ENCODE data around the gene WAPL. TPM values are rescaled to one million over a fixed set of nuclear protein-coding genes. Genes with fewer than 3 reads are reported as not detected.

WAPL gene
- total and polyA plus RNA-seq, 2 of the 8 experiments (the other 6 are each of a cell fraction or from before 2014, with no cell fraction given) = 12.8 to 48.1 TPM

GRCh38 chr10:86443069-86443468 is 78.5 kb downstream of the WAPL start:
- Histone ChIP-seq H3K27ac (ENCODE audit: low read depth, low read length) (no peak overlapping the region), H2BK20ac (ENCODE audit: low read length) (no peak overlapping the region), H3K14ac (ENCODE audit: insufficient read length) (no peak overlapping the region), H3K4ac (replicated peaks; ENCODE audit: insufficient read length, low read depth, low read length) (no peak overlapping the region), H3K4me3 (ENCODE audit: extremely low read depth in 1 of 4, insufficient read depth in 2 of 4, low read depth in 3 of 4, low read length in 4 of 4) (no peak overlapping the region), H3K4me1 (replicated peaks in 1 of 4; ENCODE audit: control insufficient read depth in 3 of 4, insufficient read depth in 4 of 4, low read length in 3 of 4) (no peaks in the 10 kb centered on the region), H3K56ac (replicated peaks; ENCODE audit: insufficient read length, low read depth, low read length) (no peak overlapping the region), H3K4me2 (ENCODE audit: insufficient read depth in 1 of 2, low read depth in 2 of 2, low read length in 2 of 2) (no peak overlapping the region), H4K91ac (replicated peaks; ENCODE audit: insufficient read length, low read length) (no peak overlapping the region), H2AFZ (ENCODE audit: low read length) (no peak overlapping the region), H2AK5ac (ENCODE audit: low read depth, low read length) (no peak overlapping the region), H3K9ac (replicated peaks in 1 of 4; ENCODE audit: extremely low read depth in 1 of 4, low read depth in 3 of 4, low read length in 3 of 4) (no peak overlapping the region), H3K79me2 (ENCODE audit: control insufficient read depth in 1 of 2, insufficient read depth in 2 of 2, low read length in 2 of 2) (no peaks in the 10 kb centered on the region), H2BK12ac (ENCODE audit: low read depth, low read length) (no peak overlapping the region), H3K9me3 (ENCODE audit: insufficient read depth in 2 of 2, low read depth in 1 of 2, low read length in 1 of 2) (no peaks in the 10 kb centered on the region), H3K23me2 (ENCODE audit: low read depth, low read length) (no peaks in the 10 kb centered on the region; the same call in 1 of the 2 replicates), H4K20me1 (replicated peaks in 1 of 2; ENCODE audit: control insufficient read depth in 1 of 2, insufficient read depth in 2 of 2, low read length in 2 of 2) (peaks cover 0 to 3% of the 10 kb centered on the region in 2 experiments), H2BK15ac (ENCODE audit: low read length) (no peak overlapping the region), H3K27me3 (replicated peaks in 1 of 4; ENCODE audit: control insufficient read depth in 3 of 4, extremely low read depth in 1 of 4, insufficient read depth in 3 of 4, low read length in 3 of 4) (no peaks in the 10 kb centered on the region), H2BK120ac (replicated peaks; ENCODE audit: low read depth, low read length) (no peak overlapping the region), H4K5ac (ENCODE audit: insufficient read length, low read depth, low read length) (no peak overlapping the region), H2BK5ac (ENCODE audit: low read depth, low read length) (no peak overlapping the region), H3K18ac (ENCODE audit: extremely low read depth, low read length) (no peak overlapping the region), H3K23ac (ENCODE audit: insufficient read length) (no peak overlapping the region), H3K79me1 (ENCODE audit: low read depth, low read length) (no peaks in the 10 kb centered on the region), H3K36me3 (ENCODE audit: control insufficient read depth in 2 of 4, insufficient read depth in 4 of 4, low read length in 3 of 4) (peaks cover 2 to 56% (median 27%) of the 10 kb centered on the region in 4 experiments), H4K8ac (ENCODE audit: extremely low read depth, insufficient read depth, low read length) (no peak overlapping the region)
- ChIA-PET POLR2A (ENCODE audit: partially characterized antibody) (no interaction called here), CTCF (ENCODE audit: partially characterized antibody) (no interaction called here)
- 100% methylated on average over 2 of the region's 2 CpGs; no CpG with 5 or more reads in 1 of the 2 experiments for WGBS, 2 experiments (ENCODE audit: extremely low coverage in 1 of 2, insufficient coverage in 1 of 2, insufficient read length in 1 of 2, insufficient replicate concordance in 2 of 2, low coverage in 1 of 2, low lambda C conversion rate in 2 of 2, missing lambda C conversion rate in 1 of 2)
- TF ChIP-seq ASH2L (IDR thresholded peaks at IDR 0.05; ENCODE audit: low read length) (no peak), CHD1 (IDR thresholded peaks at IDR 0.05; ENCODE audit: low read depth, low read length) (no peak), KDM4A (IDR thresholded peaks at IDR 0.05; ENCODE audit: low read depth, low read length, severe bottlenecking) (no peak), KDM5A (IDR thresholded peaks at IDR 0.05; ENCODE audit: low read length) (no peak), POU5F1 (IDR thresholded peaks at IDR 0.05; ENCODE audit: low read depth, low read length) (no peak), TBP (IDR thresholded peaks at IDR 0.05; ENCODE audit: low read depth, low read length) (no peak), EGR1 (IDR thresholded peaks at IDR 0.05; ENCODE audit: borderline replicate concordance, low read depth, low read length) (no peak), MAFK (IDR thresholded peaks at IDR 0.05; ENCODE audit: low read depth, low read length) (no peak), NRF1 (IDR thresholded peaks at IDR 0.05; ENCODE audit: low read depth, low read length) (no peak), RXRA (IDR thresholded peaks at IDR 0.05; ENCODE audit: insufficient read depth, low read depth, low read length) (no peak), USF2 (IDR thresholded peaks at IDR 0.05; ENCODE audit: low read length) (no peak), CBX8 (IDR thresholded peaks at IDR 0.05; ENCODE audit: borderline replicate concordance, low read depth, low read length) (no peak)
- DNase-seq (ENCODE audit: low read depth in 1 of 2, low spot score in 2 of 2) = no peak
- no peak for FAIRE-seq

All from H1 (cell line).